HG03571 (cell line): ENCODE measurements around the gene LYRM1.
"Not testable (repeated sequence)": the region's sequence is repeated elsewhere in the genome, so short reads cannot be mapped to it uniquely, and the experiment has no call there.

Experiments
- ATAC-seq: cut with Tn5 transposase; IDR thresholded peaks from one replicate; pipeline ENCODE4 v1.9.1; 2021; ENCODE audit not compliant: unreplicated experiment

LYRM1 gene

DNA sequence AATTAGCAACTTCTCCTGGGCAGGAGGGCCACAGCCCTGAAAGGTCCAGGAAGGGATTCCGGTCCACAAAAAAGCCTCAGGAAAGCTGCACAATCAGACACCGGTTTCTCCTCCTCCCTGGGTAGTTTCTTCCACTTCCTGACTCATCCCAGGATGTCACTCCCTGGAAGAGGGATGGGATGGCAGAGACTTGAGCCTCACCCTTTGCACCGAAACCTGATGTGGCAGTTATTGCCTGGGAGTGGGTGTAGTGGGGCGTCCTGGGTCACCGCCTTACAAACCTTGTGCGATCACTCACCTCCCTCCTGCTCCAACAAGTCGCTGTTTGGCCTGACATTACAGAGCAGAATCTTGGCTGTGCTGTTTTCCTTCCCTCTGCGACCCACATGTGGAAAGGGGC is 70.8 kb downstream of the LYRM1 start:
- ATAC-seq, result no peak

DNA sequence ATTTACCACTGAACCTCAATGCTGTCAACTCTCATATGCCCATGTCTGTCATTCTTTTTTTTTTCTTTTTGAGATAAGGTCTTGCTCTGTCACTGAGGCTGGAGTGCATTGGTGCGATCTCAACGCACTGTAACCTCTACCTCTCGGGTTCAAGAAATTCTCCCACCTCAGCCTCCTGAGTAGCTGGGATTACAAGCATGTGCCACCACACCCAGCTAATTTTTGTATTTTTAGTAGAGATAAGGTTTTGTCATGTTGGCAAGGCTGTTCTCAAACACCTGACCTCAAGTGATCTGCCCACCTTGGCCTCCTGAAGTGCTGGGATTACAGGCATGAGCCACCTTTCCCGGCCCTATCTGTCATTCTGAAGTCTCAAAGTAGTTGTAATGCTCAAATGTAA is 72.6 kb downstream of the LYRM1 start:
- not testable (repeated sequence) for ATAC-seq
